K562 (cell line): Measurements from ENCODE around the gene ARHGAP9.

Source experiments
- SIN3A ChIP-seq, 2 experiments: fragments of 150-350 bp in 1 of 2; IDR thresholded peaks; 2 replicates each; pipeline ENCODE4 v1.6.1; 2011 to 2016; ENCODE audit warnings: borderline replicate concordance in 2 of 2, low read depth in 2 of 2, low read length in 2 of 2, mild to moderate bottlenecking in 2 of 2, moderate library complexity in 2 of 2; ENCODE audit not compliant: control insufficient read depth in 1 of 2
- TF ChIP-seq, protein P1 (sequence below), 3 experiments: IDR thresholded peaks in 2 of 3; conservative IDR thresholded peaks in 1 of 3; 2 replicates each; pipeline ENCODE4 v1.5.1; 2011 to 2012; ENCODE audit warnings: low read length in 3 of 3, mild to moderate bottlenecking in 3 of 3, control low read depth in 2 of 3, improper control_type of control experiment in 1 of 3, inconsistent platforms in 1 of 3, low read depth in 1 of 3, mixed read lengths in 1 of 3, moderate library complexity in 1 of 3; ENCODE audit not compliant: insufficient read depth in 2 of 3
- TF ChIP-seq, protein P2 (sequence below): sonication (generic); formaldehyde crosslinking; IDR thresholded peaks from 2 replicates; pipeline ENCODE4 v1.8.0; 2022; ENCODE audit warnings: mild to moderate bottlenecking, missing genetic modification reagents, borderline replicate concordance

DNA sequence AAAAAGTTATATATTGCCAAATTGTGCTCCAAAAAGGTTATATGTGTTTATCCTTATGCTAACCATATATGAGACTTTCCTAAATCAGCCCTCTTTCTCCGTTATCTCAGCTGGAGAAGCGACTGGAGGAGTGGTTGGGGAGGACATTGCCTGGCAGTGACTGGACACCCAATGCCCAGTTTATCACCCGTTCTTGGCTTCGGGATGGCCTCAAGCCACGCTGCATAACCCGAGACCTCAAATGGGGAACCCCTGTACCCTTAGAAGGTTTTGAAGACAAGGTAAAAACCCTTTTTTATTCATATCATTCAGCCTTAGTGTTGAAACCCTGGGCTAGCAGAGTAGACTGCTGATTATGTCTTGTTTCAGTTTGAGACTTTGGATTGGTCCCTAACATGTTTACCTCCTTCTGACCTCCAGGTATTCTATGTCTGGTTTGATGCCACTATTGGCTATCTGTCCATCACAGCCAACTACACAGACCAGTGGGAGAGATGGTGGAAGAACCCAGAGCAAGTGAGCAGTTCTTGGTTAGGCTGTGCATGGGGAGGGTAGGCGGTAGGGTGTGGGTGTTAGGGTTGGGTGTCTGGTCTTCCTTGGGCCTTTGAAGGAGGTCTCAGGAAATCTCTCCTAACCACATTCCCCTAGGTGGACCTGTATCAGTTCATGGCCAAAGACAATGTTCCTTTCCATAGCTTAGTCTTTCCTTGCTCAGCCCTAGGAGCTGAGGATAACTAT lies 32.1 kb upstream of the ARHGAP9 start:
- TF ChIP-seq, protein P1, sequence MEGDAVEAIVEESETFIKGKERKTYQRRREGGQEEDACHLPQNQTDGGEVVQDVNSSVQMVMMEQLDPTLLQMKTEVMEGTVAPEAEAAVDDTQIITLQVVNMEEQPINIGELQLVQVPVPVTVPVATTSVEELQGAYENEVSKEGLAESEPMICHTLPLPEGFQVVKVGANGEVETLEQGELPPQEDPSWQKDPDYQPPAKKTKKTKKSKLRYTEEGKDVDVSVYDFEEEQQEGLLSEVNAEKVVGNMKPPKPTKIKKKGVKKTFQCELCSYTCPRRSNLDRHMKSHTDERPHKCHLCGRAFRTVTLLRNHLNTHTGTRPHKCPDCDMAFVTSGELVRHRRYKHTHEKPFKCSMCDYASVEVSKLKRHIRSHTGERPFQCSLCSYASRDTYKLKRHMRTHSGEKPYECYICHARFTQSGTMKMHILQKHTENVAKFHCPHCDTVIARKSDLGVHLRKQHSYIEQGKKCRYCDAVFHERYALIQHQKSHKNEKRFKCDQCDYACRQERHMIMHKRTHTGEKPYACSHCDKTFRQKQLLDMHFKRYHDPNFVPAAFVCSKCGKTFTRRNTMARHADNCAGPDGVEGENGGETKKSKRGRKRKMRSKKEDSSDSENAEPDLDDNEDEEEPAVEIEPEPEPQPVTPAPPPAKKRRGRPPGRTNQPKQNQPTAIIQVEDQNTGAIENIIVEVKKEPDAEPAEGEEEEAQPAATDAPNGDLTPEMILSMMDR (IDR thresholded peaks at IDR 0.05 in 2 of 3, conservative IDR thresholded peaks at IDR 0.05 in 1 of 3; ENCODE audit: insufficient read depth in 2 of 3, low read depth in 1 of 3, low read length in 3 of 3): no peak
- TF ChIP-seq, protein P2, sequence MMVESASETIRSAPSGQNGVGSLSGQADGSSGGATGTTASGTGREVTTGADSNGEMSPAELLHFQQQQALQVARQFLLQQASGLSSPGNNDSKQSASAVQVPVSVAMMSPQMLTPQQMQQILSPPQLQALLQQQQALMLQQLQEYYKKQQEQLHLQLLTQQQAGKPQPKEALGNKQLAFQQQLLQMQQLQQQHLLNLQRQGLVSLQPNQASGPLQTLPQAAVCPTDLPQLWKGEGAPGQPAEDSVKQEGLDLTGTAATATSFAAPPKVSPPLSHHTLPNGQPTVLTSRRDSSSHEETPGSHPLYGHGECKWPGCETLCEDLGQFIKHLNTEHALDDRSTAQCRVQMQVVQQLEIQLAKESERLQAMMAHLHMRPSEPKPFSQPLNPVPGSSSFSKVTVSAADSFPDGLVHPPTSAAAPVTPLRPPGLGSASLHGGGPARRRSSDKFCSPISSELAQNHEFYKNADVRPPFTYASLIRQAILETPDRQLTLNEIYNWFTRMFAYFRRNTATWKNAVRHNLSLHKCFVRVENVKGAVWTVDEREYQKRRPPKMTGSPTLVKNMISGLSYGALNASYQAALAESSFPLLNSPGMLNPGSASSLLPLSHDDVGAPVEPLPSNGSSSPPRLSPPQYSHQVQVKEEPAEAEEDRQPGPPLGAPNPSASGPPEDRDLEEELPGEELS: no peak
- TF ChIP-seq SIN3A (IDR thresholded peaks at IDR 0.05; ENCODE audit: borderline replicate concordance in 2 of 2, control insufficient read depth in 1 of 2, low read depth in 2 of 2, low read length in 2 of 2): no peak
